ENCODE measurements around the gene SUCLG2.

The SUCLG2 gene

DNA sequence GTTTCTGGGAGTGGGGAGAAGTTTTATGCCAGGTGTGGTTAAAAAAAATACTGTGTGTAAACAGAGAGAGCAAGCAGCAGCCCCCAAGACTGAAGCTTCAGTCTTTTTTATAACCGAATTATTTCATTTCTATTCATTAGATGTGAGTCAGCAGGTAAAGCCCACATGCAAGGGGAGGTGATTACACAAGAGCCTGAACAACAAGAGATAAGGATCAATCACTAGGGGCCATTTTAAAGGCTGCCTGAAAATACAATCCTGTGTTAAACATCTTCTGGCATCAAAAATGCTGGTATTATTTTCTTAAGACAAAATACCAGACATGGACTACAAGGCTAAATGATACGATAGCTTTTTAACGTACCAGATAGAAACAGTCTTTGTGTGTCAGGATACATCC lies 217.3 kb downstream of the SUCLG2 start:
- no peak for DNase-seq

DNA sequence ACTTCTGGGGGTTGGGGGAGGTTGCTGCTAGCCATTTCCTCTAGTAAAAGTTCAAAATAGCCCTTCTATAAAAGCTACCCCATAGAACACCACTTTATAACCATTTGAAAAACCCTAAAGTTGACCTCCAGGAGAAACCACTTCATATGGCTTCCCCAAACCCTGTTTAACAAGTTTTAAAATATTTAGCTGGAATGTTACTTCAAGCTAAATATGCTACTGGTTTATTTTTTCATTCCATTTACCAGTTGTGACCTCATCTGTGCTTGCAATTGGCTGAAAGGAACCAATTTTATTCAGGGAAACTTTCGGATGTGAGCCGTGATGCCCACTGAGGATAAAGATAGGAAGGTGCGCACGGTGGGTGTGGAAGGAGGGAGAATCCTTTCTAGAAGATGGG lies 221.3 kb downstream of the SUCLG2 start:
- no peak for DNase-seq

DNA sequence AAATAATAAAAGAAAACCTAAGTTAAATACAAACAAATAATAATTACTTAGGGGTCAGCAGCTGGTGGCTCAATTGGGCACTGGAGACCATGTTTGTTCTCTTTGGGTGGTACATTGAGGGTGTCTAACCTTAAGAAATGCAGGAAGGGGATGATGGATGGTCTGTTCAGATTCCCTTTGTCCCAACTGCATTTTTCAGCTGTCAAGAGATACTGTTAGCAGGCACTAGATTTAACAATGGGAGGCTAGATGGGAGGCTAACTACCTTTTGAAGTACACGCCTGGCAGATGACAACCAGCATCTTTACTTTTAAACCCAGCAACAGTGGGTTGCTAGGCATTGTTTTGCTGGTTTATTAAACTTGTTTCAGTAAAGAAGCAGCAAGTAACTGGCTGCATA lies 222.5 kb downstream of the SUCLG2 start:
- no peak for DNase-seq

DNA sequence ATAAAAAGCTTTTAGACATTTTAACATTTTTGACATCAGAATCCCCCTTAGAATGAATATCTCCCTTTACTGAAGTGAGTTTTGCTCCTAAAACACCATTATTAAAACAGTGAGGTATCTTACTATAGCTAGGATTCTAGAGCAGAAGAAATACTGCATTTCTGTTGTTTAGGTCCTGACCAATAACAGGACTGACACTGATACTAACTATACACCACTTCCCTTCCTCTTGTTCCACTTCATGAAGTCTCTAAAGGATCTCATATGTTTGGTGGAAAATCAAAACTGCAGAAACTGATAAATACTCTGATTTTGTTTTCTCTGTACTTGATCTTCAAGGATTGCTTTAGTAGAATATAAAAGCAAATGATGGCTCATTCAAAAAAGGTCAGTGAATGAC lies 230.7 kb downstream of the SUCLG2 start:
- no peak for DNase-seq

DNA sequence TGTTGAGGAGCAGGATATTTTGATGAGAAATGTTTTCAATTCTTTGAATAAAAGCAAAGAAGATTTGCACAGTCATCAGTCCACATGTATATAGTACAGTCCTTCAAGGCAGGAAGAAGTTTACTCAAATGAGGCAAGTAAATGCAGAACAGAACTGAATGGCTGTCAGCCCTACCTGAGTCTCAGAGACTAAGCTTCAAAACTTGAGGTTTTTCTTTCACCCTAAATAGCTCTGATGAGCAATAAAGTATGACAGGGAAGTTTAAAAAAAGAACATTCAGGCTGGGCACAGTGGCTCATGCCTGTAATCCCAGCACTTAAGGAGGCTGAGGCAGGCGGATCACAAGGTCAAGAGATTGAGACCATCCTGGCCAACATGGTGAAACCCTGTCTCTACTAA lies 232.5 kb downstream of the SUCLG2 start:
- DNase-seq, result no peak

DNA sequence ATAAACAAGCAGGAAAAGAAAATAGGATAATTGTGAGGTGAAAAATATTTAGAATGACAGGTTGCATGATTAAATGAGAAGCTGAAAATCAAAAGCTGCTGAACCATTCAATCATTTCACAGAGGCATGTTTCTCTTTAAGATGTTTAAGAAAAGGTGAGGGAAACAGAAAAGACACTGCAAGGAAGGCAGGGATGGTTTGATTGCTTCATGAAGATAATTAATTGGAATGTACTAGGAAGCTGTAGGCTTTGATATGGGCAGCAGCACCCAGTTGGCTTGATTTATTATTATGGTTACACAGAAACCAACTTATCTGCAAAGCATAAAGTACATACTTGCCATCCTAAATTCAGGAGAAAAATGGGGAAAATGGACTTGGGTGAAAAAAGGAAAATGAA lies 234.6 kb downstream of the SUCLG2 start:
- DNase-seq, result no peak

DNA sequence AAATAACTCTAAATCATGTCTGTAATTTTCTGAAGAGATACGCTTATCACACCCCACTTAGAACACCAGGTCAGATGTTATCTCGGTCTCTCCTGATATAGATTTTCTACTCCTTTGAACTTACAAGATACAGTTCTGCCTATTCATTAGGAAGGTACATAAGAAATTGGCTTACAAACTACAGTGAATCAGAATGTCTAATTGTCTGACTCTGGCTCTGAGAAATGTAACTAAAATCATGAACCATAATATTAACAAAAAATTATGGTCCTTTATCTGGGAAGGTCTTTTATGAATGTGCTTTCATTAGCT lies 235.2 kb downstream of the SUCLG2 start:
- DNase-seq, result no peak

DNA sequence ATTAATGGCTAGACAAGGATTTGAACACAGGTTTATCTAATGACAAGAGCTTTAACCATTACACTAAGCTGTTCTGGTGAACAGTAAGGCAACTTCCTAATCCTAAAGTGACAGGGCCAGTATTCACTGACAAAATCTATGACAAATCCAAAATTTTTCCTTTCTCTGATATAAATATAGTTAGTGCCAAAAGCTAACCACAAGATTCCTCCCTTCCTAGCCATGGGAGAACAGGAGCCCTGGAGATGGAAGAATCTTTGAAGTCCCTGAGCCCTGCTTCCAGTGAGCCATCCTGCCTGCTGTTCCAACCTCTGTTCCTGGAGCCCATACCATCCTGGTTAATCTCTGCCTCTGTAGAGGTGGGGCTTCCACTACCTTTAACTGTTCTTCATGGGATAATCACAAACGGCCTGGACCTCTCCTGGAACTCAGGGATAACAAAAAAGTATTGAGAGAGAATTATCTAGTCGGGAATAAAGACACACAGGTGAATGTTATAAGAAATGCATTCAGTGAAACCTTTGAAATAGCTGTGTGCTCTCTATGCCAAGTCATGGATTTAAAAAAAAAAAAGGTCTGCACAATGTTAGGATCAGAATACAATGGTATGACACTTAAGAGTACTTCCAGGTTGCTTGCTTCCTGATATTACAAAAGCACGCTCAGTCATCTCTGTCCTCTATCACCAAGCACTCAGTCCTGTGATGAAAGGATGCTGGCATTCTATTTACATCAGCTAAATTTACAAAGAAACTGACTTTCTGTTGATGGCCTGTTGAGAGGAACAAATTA lies 235.8 kb downstream of the SUCLG2 start:
- DNase-seq, result no peak

DNA sequence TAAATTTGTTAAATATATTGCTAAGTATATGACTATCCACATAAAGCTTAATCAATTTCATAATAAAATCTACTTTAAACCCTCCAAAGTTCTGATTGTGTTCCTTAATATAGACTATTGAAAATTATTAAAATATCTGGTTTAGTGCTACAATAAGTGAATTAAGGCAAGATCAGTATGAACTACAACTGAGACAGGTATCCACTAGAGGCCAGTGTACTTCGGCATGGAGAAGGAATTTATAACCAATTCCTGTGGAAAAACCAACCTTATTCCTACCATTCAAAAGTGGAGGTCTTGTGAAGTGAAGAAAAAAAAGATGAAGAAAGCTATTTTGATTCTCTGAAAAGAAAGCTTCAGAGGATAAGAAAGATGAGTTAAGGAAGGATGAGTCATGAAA lies 237.7 kb downstream of the SUCLG2 start:
- no peak for DNase-seq

DNA sequence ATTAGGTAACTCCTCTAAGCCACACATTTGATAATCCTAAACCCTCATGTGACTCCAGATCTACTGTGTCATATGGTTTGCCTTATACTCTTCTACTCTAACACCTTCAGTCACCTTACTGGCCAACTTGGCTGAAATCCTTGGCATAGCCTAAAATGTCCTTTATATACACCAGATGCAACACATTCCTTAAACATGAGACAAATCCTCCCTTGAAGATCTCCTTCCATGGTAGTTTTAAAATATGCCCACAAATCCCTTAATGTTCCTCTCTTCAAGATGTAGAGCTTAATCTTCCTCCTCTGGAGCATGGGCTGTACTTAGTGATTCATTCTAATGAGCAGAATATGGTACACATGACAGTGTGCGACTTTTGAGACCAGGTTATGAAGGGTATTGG lies 238.9 kb downstream of the SUCLG2 start:
- DNase-seq, result no peak

DNA sequence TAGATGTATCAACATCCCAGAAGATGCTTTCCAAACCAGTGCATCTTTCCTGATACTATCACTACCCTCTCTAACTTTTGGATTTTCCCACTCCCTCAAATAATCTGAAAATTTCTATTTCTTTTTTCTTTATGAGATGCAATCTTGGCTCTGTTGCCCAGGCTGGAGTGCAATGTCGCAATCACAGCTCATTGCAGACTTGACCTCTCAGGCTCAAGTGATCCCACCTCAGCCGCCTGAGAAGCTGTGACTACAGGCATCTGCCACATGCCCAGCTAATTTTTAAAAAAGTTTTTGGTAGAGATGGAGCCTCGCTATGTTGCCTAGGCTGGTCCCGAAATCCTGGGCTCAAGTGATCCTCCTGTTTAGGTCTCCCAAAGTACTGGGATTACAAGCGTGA lies 239.7 kb downstream of the SUCLG2 start:
- DNase-seq, result no peak

DNA sequence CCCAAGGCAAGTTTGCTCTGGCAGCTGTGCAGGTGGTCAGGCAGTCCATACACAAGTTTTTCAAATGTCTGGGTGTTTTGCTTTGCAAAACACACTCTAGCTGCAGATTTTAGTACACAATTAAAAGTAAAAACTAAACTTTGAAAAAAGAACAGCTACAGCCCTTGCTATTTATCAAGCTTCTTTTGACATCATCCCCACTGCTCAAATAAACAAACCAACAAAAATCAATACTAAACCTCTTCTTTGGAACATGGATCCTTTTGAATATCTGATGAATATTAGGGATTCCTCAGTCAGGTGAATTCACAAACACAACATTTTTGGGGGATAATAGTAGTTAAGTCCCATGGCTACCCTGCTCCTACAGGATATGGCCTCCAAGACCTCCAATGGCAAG lies 249.2 kb downstream of the SUCLG2 start:
- no peak for DNase-seq

DNA sequence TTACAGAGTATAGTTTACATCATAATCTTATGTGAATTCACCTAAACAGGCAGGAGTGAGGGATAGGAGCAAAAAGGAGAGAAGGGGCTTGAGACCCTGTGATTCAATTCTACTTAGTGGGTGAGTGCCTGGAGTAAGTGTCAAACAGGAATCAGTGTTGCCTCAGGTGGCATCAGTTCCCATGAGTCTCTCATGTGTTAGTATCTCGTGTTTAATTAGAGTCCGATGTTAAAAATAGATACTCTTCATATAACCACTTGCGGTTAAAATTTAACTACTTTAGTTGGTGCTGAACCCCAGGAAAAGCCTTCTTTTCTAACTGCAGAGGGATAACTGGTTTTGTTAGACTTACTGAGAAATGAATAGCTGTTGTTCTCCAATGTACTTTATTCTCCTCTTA lies 251.5 kb downstream of the SUCLG2 start:
- DNase-seq, result no peak

DNA sequence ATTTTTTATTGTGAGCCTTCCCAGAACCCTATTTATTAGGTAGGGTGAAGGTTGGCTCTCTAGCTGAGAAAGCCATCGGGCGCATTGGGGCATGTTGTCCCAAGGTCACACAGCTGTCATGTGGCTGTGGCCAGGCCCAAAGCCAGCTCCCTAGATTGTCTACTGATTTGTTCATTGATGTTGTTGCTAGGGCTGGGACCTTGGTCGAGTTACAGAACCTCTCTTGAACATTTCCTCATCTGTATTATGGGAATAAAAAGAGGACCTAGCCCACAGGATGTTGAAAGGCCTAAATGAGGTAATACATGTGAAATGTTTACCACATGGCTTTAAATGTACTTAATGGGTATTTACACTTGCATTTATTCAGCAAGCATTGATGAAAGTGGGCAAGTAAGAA lies 252.5 kb downstream of the SUCLG2 start:
- no peak for DNase-seq

DNA sequence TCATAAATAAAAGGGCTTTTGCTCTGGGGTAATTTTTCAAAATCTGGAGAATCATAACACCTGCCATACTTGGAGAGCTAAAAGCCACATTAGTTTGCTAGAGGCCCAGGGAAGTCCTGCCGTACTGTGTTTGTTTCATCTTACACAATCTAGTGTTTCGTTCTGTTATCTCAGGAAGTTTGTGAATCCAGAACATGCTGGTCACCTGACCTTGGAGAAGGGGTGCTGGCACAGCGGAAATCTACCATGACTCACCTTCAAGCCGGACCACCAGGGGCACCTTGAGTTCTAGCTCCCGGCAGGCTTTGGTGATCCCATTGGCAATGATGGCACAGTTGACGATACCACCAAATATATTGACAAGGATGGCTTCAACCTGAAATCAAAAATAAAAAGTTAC lies 253.9 kb downstream of the SUCLG2 start:
- no peak for DNase-seq

DNA sequence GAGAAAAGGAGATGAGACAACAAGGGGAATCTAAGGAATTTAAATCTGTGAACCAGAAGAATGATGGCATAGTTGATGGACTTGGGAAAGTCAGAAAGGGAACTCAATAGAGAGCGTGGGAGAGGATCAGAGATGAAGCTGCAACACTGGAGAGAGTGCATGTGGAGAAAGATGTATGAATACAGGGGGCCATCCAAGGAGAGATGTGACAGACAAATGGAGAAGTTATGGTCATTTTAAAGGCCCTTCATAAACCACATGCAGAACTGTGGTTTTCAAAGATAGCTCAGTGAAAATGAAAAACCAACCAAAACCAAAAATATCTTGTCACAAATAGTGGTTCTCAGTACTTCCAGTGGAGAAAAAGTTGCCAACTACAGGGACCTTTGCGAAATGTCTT lies 265.2 kb downstream of the SUCLG2 start:
- no peak for DNase-seq

DNA sequence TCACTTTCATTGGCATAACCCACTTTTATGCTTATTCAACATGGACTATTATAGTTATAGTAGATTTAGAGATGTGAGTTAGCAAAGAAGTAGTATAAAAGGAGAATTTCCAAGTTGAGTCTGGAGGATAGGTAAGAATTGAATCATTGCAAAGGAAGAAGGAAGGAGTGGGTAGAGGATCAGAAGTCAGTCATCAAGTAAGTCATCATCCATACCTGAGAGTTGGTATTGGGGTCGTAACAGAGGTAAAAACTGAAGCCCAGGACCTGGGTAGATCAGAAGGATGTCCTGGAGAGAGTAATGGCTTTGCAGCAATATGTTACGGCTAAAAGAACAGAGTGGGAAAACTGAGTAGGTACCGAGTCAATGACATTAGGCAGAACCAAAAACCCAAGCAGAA lies 265.7 kb downstream of the SUCLG2 start:
- no peak for DNase-seq

DNA sequence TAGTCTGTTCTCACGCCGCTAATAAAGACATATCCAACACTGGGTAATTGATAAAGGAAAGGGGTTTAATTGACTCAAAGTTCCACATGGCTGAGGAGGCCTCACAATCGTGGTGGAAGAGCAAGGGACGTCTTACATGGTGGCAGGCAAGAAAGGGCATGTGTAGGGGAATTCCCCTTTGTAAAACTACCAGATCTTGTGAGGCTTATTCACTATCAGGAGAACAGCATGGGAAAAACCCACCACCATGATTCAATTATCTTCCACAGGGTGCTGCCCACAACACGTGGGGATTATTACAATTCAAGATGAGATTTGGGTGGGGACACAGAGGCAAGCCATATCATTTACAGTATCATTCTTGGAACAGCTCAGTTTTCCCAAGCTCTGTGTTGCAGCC lies 268.0 kb downstream of the SUCLG2 start:
- no peak for DNase-seq

DNA sequence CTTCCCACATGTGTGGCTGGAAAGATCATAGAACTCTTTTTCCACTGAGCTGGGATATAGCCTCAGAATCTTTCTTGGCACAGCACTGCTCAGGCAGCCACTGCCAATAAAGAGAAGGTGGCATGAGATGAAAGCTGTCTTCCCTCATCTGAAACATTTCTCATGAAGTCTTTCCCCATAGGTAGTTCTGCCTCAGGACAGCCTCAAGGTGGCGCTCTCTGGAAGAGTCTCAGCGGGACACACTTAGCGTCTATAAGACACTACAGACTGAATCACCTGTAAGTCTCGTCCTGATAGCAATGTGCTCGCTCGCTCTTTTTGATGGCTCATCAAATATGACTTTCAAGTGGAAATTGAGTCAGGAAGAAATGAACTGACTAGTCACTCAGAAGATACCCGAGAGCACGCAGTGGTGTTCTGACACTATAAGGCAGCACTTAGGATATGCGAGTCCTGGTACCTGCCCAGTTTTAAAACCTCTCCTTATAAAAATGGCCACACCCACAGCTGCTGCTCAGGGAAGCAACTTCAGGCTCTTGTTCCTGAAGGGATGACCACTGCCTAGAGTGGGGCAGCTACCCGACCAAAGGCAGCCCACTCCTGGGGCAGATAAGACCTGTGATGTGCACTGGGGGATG lies 269.5 kb downstream of the SUCLG2 start:
- no peak for DNase-seq

DNA sequence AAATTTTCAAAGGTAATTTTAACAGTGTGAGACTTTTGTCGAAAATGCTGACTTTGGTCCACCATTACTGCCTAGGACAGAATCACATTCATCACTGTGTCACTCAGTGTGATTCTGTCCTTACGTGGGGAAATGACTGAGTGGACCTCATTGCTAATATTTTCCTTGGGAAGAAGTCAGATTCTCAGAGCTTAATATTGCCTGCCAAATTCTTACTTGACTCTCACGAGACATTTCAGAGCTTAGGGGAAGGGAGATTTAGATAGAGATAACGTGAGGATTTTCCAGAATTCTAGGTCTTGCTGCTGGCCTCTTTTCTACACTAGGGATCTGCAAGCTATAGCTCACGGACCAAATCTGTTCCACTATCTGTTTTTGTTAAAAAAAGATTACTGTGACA lies 270.4 kb downstream of the SUCLG2 start:
- DNase-seq, result no peak

DNA sequence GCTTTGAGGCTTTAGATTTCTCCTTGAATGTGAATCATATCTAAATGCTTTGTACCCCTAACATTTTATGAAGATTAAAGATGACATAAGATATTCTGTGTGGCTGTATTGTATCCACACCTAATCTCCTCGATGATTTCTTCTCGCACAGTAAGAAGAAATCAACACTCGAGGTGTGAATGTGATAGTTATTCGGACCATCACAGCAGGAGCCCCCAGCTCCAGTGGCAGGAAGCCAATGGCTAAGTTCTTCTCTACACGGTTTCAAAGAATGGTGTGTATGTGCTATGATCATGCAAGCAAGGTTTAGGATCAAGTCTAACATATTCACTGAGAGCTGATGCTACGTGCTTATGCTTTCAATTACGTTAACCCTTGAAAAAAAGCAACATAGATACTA lies 271.0 kb downstream of the SUCLG2 start:
- no peak for DNase-seq

DNA sequence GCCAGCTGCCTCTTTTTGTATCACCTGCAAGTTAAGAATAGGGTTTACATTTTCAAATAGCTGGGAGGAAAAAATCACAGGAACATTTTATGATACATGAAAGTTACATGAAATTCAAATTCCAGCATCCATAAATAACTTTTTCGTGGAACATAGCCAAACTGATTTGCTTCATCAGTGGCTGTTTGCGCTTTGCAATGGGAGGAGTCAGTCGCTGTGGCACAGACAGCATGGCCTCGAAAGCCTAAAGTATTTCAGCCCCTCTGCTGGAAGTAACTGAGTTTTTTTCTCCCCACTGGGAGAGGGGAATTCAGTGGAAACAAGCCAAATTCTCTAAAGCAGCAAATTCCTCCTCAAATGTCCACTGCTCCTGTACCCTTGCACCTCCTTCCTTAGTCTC lies 271.9 kb downstream of the SUCLG2 start:
- DNase-seq, result no peak

DNA sequence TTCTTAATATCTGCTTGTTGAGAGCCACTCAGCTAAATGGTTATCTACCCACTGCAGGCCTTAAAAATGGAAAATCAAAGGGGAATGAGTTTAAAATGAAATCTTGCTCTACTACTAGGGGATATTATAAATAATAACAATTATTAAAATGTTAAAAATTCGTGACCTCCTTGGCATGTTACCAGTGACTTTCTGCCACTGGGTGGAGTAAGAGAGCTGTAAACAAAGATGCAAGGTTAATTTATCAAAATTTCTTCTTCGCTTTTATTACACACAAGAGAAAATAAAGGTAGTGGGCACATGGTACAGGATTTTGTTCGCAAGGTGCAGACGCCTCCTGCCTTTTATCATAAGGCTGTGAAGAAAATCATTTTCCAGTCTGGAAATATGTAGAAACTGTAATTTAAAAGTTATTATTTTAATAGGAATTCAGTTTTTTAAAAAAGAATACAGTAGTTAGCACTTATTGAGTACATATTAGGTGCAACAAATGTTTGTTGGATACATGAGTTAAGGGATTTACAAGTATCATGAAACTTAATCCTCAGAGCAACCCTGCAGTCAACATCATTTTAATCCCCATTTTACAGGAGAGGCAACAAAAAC lies 272.6 kb downstream of the SUCLG2 start:
- no peak for DNase-seq

DNA sequence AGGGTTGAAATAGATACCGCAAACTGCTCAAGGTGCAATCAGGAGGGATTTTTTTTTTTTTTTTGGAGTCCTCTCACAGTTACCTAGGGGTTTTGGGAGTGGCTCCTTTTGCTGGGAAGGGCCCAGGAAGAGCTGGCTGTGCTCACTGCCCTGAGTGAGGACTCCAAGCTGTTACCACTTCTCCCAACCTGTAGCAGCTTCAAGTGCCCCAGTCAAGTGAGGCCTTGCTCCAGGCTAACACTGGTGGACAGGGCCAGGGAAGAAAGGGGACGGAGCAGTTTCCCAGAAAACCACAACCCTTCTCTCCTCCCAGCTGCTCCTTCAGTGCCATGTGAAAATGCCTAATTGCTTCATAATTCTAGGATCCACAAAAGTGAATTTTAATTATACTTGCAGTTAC lies 274.3 kb downstream of the SUCLG2 start:
- DNase-seq, result no peak

DNA sequence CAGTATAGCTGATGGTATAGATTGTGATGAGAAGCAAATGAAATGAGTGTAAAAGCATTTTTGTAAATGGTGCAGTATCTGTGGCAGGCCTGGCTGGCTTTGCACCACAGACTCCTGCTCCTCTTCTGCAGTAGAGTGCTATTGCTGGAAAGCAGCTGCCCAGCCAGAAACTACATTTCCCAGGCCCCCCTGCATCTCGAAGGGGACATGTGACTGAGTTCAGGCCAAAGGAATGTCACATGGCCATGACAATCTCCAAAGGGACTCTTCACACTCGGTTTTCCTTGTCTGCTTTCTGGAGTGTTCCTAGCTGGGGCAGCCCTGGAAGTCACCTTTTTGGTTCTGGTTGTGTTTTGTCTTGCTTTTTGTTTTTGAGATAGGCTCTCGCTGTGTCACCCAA lies 277.1 kb downstream of the SUCLG2 start:
- DNase-seq, result no peak
